ENCODE measurements around the gene UBE2J1. TPM values are rescaled to one million over a fixed set of nuclear protein-coding genes. Genes with fewer than 3 reads are reported as not detected.
A peak's percentile ranks its signal among the peaks of the same experiment; 100 is the strongest.

UBE2J1 gene
- total RNA-seq, 2 experiments from 2014 or later: 25.9 to 30.9 TPM

- H3K4me1 Mint-ChIP-seq: peaks cover 24% of the 10 kb centered on the region
- ChIA-PET CTCF (interaction anchor here (0.6 to 1.6 kb wide), 2 partner anchors 9 to 466 kb away, joined by 5 to 8 read pairs; no protein-coding TSS in a partner anchor), POLR2A (no interaction called here)
- no peak overlapping the region for H3K4me3 Mint-ChIP-seq
- peak overlapping the region; percentile 31 for H3K27ac Mint-ChIP-seq
- no peaks in the 10 kb centered on the region for H3K9me3 Mint-ChIP-seq
- no peak for DNase-seq
- H3K27me3 Mint-ChIP-seq: no peaks in the 10 kb centered on the region
- H3K36me3 Mint-ChIP-seq (ENCODE audit: low read depth): no peaks in the 10 kb centered on the region
Observed at GRCh38 chr6:89381031-89381430, 28.5 kb upstream of the UBE2J1 start.

GRCh38 chr6:89379281-89379680 lies 26.8 kb upstream of the UBE2J1 start:
- peaks cover 39% of the 10 kb centered on the region for H3K4me1 Mint-ChIP-seq
- H3K9me3 Mint-ChIP-seq: no peaks in the 10 kb centered on the region
- no peak overlapping the region for H3K4me3 Mint-ChIP-seq
- H3K36me3 Mint-ChIP-seq (ENCODE audit: low read depth): no peaks in the 10 kb centered on the region
- ChIA-PET CTCF (interaction anchor here (1.1 to 1.4 kb wide), 2 partner anchors 13 to 53 kb away, joined by 3 read pairs; no protein-coding TSS in a partner anchor), POLR2A (no interaction called here)
- DNase-seq: no peak
- no peaks in the 10 kb centered on the region for H3K27me3 Mint-ChIP-seq
- peak overlapping the region; percentile 12 for H3K27ac Mint-ChIP-seq

- peaks cover 44% of the 10 kb centered on the region for H3K4me1 Mint-ChIP-seq
- no peak overlapping the region for H3K27ac Mint-ChIP-seq
- ChIA-PET CTCF (interaction anchor here (0.6 to 1.4 kb wide), 2 partner anchors 49 to 54 kb away, joined by 3 read pairs; no protein-coding TSS in a partner anchor), POLR2A (no interaction called here)
- H3K4me3 Mint-ChIP-seq: no peak overlapping the region
- no peaks in the 10 kb centered on the region for H3K9me3 Mint-ChIP-seq
- no peak for DNase-seq
- H3K36me3 Mint-ChIP-seq (ENCODE audit: low read depth): no peaks in the 10 kb centered on the region
- H3K27me3 Mint-ChIP-seq: no peaks in the 10 kb centered on the region
Observed at GRCh38 chr6:89378628-89379027, 26.1 kb upstream of the UBE2J1 start.

- no peaks in the 10 kb centered on the region for H3K9me3 Mint-ChIP-seq
- H3K4me1 Mint-ChIP-seq: peaks cover 57% of the 10 kb centered on the region
- H3K27ac Mint-ChIP-seq: peak overlapping the region; percentile 77
- ChIA-PET POLR2A (no interaction called here), CTCF (interaction anchor here (0.7 to 1.8 kb wide), 8 partner anchors 9 to 393 kb away, joined by 3 to 6 read pairs (median 4); no protein-coding TSS in a partner anchor)
- peaks cover 1% of the 10 kb centered on the region for H3K36me3 Mint-ChIP-seq (ENCODE audit: low read depth)
- H3K27me3 Mint-ChIP-seq: no peaks in the 10 kb centered on the region
- peak; percentile 92 for DNase-seq
- H3K4me3 Mint-ChIP-seq: peak overlapping the region; percentile 10
Observed at GRCh38 chr6:89375427-89376267, 23.1 kb upstream of the UBE2J1 start.

- CTCF ChIA-PET: interaction anchor here (0.6 to 2.4 kb wide), 21 partner anchors 8 to 516 kb away, joined by 3 to 26 read pairs (median 4); partner anchors contain the start of genes LYRM2 and UBE2J1
- H3K36me3 Mint-ChIP-seq (ENCODE audit: low read depth): peaks cover 1% of the 10 kb centered on the region
- no peaks in the 10 kb centered on the region for H3K27me3 Mint-ChIP-seq
- H3K4me1 Mint-ChIP-seq: peaks cover 60% of the 10 kb centered on the region
- H3K4me3 Mint-ChIP-seq: no peak overlapping the region
- peak overlapping the region; percentile 83 for H3K27ac Mint-ChIP-seq
- DNase-seq: peak; percentile 40
- POLR2A ChIA-PET: interaction anchor here (1.1 to 1.2 kb wide), 2 partner anchors 21 to 39 kb away, joined by 3 to 6 read pairs; partner anchors contain the start of gene UBE2J1
- no peaks in the 10 kb centered on the region for H3K9me3 Mint-ChIP-seq
Observed at GRCh38 chr6:89372506-89372901, 20.0 kb upstream of the UBE2J1 start.

GRCh38 chr6:89371849-89372505 lies 19.5 kb upstream of the UBE2J1 start:
- Mint-ChIP-seq H3K36me3 (ENCODE audit: low read depth) (peaks cover 1% of the 10 kb centered on the region), H3K4me3 (no peak overlapping the region), H3K27me3 (no peaks in the 10 kb centered on the region), H3K9me3 (no peaks in the 10 kb centered on the region), H3K4me1 (peaks cover 57% of the 10 kb centered on the region), H3K27ac (peak overlapping the region; percentile 83)
- DNase-seq: peak; percentile 84
- CTCF ChIA-PET: interaction anchor here (0.5 to 2.4 kb wide), 27 partner anchors 9 to 516 kb away, joined by 3 to 26 read pairs (median 4); partner anchors contain the start of genes LYRM2 and UBE2J1
- POLR2A ChIA-PET: interaction anchor here (0.6 to 1.2 kb wide), 3 partner anchors 20 to 125 kb away, joined by 3 to 6 read pairs (median 3); partner anchors contain the start of gene UBE2J1

GRCh38 chr6:89368999-89369398 lies 16.5 kb upstream of the UBE2J1 start:
- Mint-ChIP-seq H3K27ac (no peak overlapping the region), H3K36me3 (ENCODE audit: low read depth) (peaks cover 1% of the 10 kb centered on the region), H3K4me3 (no peak overlapping the region), H3K27me3 (no peaks in the 10 kb centered on the region), H3K4me1 (peaks cover 46% of the 10 kb centered on the region), H3K9me3 (no peaks in the 10 kb centered on the region)
- ChIA-PET POLR2A (no interaction called here), CTCF (interaction anchor here (0.7 to 1.6 kb wide), 2 partner anchors 13 to 241 kb away, joined by 3 to 4 read pairs; no protein-coding TSS in a partner anchor)
- no peak for DNase-seq

- DNase-seq: peak; percentile 69
- POLR2A ChIA-PET: no interaction called here
- Mint-ChIP-seq H3K9me3 (no peaks in the 10 kb centered on the region), H3K4me3 (no peak overlapping the region), H3K4me1 (peaks cover 45% of the 10 kb centered on the region), H3K36me3 (ENCODE audit: low read depth) (peaks cover 1% of the 10 kb centered on the region), H3K27me3 (no peaks in the 10 kb centered on the region), H3K27ac (no peak overlapping the region)
- CTCF ChIA-PET: interaction anchor here (0.7 to 1.6 kb wide), 2 partner anchors 12 to 341 kb away, joined by 3 to 4 read pairs; no protein-coding TSS in a partner anchor
Observed at GRCh38 chr6:89368107-89368506, 15.6 kb upstream of the UBE2J1 start.

- POLR2A ChIA-PET: no interaction called here
- Mint-ChIP-seq H3K9me3 (peaks cover 4% of the 10 kb centered on the region), H3K27ac (no peak overlapping the region), H3K4me1 (peaks cover 45% of the 10 kb centered on the region), H3K27me3 (no peaks in the 10 kb centered on the region), H3K4me3 (no peak overlapping the region), H3K36me3 (ENCODE audit: low read depth) (peaks cover 2% of the 10 kb centered on the region)
- CTCF ChIA-PET: interaction anchor here (3.1 kb wide), 1 partner anchor 8 kb away, joined by 18 read pairs; no protein-coding TSS in a partner anchor
- DNase-seq: no peak
Observed at GRCh38 chr6:89364586-89364985, 12.1 kb upstream of the UBE2J1 start.

GRCh38 chr6:89361171-89361570 lies 8.6 kb upstream of the UBE2J1 start:
- POLR2A ChIA-PET: no interaction called here
- CTCF ChIA-PET: interaction anchor here (0.9 kb wide), 1 partner anchor 11 kb away, joined by 5 read pairs; no protein-coding TSS in a partner anchor
- Mint-ChIP-seq H3K4me3 (no peak overlapping the region), H3K27me3 (no peaks in the 10 kb centered on the region), H3K27ac (no peak overlapping the region), H3K9me3 (peaks cover 4% of the 10 kb centered on the region), H3K4me1 (peaks cover 59% of the 10 kb centered on the region), H3K36me3 (ENCODE audit: low read depth) (peaks cover 2% of the 10 kb centered on the region)
- no peak for DNase-seq

GRCh38 chr6:89360415-89360999 lies 8.0 kb upstream of the UBE2J1 start:
- ChIA-PET POLR2A (no interaction called here), CTCF (interaction anchor here (0.9 to 1.6 kb wide), 2 partner anchors 12 kb away, joined by 5 to 11 read pairs; no protein-coding TSS in a partner anchor)
- H3K36me3 Mint-ChIP-seq (ENCODE audit: low read depth): peaks cover 2% of the 10 kb centered on the region
- no peak overlapping the region for H3K27ac Mint-ChIP-seq
- no peak for DNase-seq
- no peak overlapping the region for H3K4me3 Mint-ChIP-seq
- H3K27me3 Mint-ChIP-seq: no peaks in the 10 kb centered on the region
- peaks cover 64% of the 10 kb centered on the region for H3K4me1 Mint-ChIP-seq
- H3K9me3 Mint-ChIP-seq: peaks cover 4% of the 10 kb centered on the region

- peaks cover 3% of the 10 kb centered on the region for H3K36me3 Mint-ChIP-seq (ENCODE audit: low read depth)
- CTCF ChIA-PET: interaction anchor here (1.6 kb wide), 1 partner anchor 13 kb away, joined by 11 read pairs; no protein-coding TSS in a partner anchor
- peaks cover 4% of the 10 kb centered on the region for H3K9me3 Mint-ChIP-seq
- H3K4me3 Mint-ChIP-seq: no peak overlapping the region
- no peak overlapping the region for H3K27ac Mint-ChIP-seq
- peaks cover 58% of the 10 kb centered on the region for H3K4me1 Mint-ChIP-seq
- no peaks in the 10 kb centered on the region for H3K27me3 Mint-ChIP-seq
- POLR2A ChIA-PET: no interaction called here
- no peak for DNase-seq
Observed at GRCh38 chr6:89359561-89359960, 7.0 kb upstream of the UBE2J1 start.

All from activated CD4-positive, alpha-beta T cell treated with anti-CD3 and anti-CD28 coated beads, Interleukin-2, amount 10 ng/mL, durations not matched to agents 7 days and 5 days (primary cell).